Measurements from ENCODE around the gene SMO. TPM values are rescaled to one million over a fixed set of nuclear protein-coding genes. Genes with fewer than 3 reads are reported as not detected.

The SMO gene
- total and polyA plus RNA-seq, 9 of the 15 experiments (the other 6 are each of a cell fraction or from before 2014, with no cell fraction given), result 0.05 to 0.13 (median 0.10) TPM; not detected in 5

- no peak for TF ChIP-seq HOXB6 (CRISPR knock-in tag; IDR thresholded peaks at IDR 0.05; ENCODE audit: borderline replicate concordance)
- 0 out of 2 replicates have a peak, but pooled peaks have one; percentile 29 for TF ChIP-seq KAT7 (CRISPR knock-in tag; IDR thresholded peaks at IDR 0.05; ENCODE audit: borderline replicate concordance)
- TF ChIP-seq THAP12 (CRISPR knock-in tag; IDR thresholded peaks at IDR 0.05), result 0 out of 2 replicates have a peak, but pooled peaks have one; percentile 30
- no peak for TF ChIP-seq SUPT5H (IDR thresholded peaks at IDR 0.05)
- TF ChIP-seq RBBP5 (IDR thresholded peaks at IDR 0.05; ENCODE audit: borderline replicate concordance, insufficient read depth, low read length, poor library complexity, severe bottlenecking), result peak; percentile 72
Measured at GRCh38 chr7:129225206-129225930, 36.9 kb downstream of the SMO start (continued).

DNA sequence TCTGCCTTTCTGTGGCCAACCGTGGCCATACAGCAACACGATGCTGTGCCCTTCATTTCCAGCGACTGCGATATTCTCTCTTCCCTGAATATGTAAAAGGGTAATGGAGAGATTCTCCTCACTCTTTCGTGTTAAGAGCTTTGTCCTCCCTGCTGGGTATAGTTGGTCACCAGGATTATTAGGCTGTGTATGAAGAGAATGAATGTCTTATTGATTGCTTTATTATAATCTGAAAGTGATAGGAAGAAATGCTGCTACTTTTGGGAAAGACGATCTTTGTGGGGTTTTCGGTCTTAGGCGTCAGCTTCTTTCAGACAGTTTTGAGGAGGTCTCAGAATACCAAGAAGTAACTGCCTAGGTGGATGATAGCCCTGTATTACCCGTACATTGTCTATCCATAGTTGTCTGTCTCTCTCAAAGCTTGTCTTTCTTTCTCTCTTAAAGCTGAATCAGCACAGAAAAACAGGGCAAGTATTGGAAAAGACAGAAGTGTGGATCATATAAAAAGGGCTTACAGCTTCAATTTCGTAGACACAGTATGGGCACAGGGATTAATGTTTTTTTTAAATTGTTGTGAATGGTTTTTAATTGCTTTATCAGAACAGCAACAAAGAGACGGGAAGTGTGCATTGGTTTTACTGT, 37.6 kb downstream of the SMO start:
- no peaks in the 10 kb centered on the region for H4K20me1 ChIP-seq (replicated peaks; ENCODE audit: control insufficient read depth, insufficient read depth, low read length)
- H2AFZ ChIP-seq (ENCODE audit: low read depth, low read length), result peak overlapping the region; percentile 86
- peak; percentile 67 for FAIRE-seq
- peaks cover 5% of the 10 kb centered on the region; the same call in 1 of the 3 replicates for H3K79me2 ChIP-seq (ENCODE audit: control insufficient read depth, insufficient read depth, low read length)
- BruUV-seq (replicated peaks), result TSS peak; percentile 57
- H3K4me2 ChIP-seq (ENCODE audit: insufficient read depth, low read length), result peak overlapping the region; percentile 86
- H3K27ac ChIP-seq (ENCODE audit: extremely low read depth, low read depth, low read length), result no peak overlapping the region
- no peaks in the 10 kb centered on the region for H3K9me3 ChIP-seq (replicated peaks; ENCODE audit: control insufficient read depth, insufficient read depth, low read depth, low read length)
- no peaks in the 10 kb centered on the region for H3K9me1 ChIP-seq (ENCODE audit: control insufficient read depth, insufficient read depth, low read length)
- H3K4me1 ChIP-seq (replicated peaks in 1 of 2; ENCODE audit: control insufficient read depth in 2 of 2, insufficient read depth in 2 of 2, low read length in 2 of 2), result peaks cover 5 to 11% of the 10 kb centered on the region in 2 experiments; a peak in 4 of 5 replicates
- 23% methylated on average over 11 of the region's 11 CpGs for WGBS (ENCODE audit: insufficient coverage, low coverage, missing lambda C conversion rate)
- ChIA-PET CTCF (ENCODE audit: low intra/inter-chr PET ratio) (interaction anchor here (2.0 kb wide), 1 partner anchor 246 kb away, joined by 5 read pairs; no protein-coding TSS in a partner anchor), POLR2A (interaction anchor here (0.6 to 3.4 kb wide), 3 partner anchors 12 to 22 kb away, joined by 3 to 15 read pairs (median 3); no protein-coding TSS in a partner anchor)
- peak overlapping the region; percentile 73 for H3K4me3 ChIP-seq
- ATAC-seq, result no peak; the same call in 2 of the 3 replicates
- H3K27me3 ChIP-seq (ENCODE audit: control insufficient read depth in 2 of 2, insufficient read depth in 2 of 2, low read length in 2 of 2), result no peaks in the 10 kb centered on the region
- H3K9ac ChIP-seq (ENCODE audit: insufficient read depth in 1 of 2, low read depth in 2 of 2, low read length in 2 of 2), result peak overlapping the region; percentile 63 to 97
- intact Hi-C loops (cut with micrococcal nuclease), result loop anchor here (10.0 kb wide), 1 partner anchor 599 kb away; no protein-coding TSS in a partner anchor
- in situ Hi-C loops (cut with MboI), result no loop called here
- no peaks in the 10 kb centered on the region for H3K36me3 ChIP-seq (ENCODE audit: control insufficient read depth, insufficient read depth, low read length)
- peak in 1 of 4 experiments; percentile 48 for DNase-seq (ENCODE audit: extremely low read depth in 1 of 4, low spot score in 3 of 4)

Measured in K562 (cell line).